OCI-LY7 (cell line): ENCODE data around the gene ZBTB6.

Experiments used
- EZH2phosphoT487 ChIP-seq: fragments of 200-600 bp; sonication (generic); IDR thresholded peaks from 2 replicates; pipeline ENCODE4 v1.6.1; 2018; ENCODE audit warnings: low read depth, borderline replicate concordance, mild to moderate bottlenecking, mixed run types, antibody characterized with exemption, low read length, moderate library complexity, mixed read lengths
- TF ChIP-seq, protein P1 (sequence below): fragments of 200-600 bp; sonication (generic); conservative IDR thresholded peaks from 2 replicates; pipeline ENCODE4 v1.5.1; 2014; ENCODE audit warnings: mild to moderate bottlenecking, antibody characterized with exemption, low read length, moderate library complexity, mixed read lengths

DNA sequence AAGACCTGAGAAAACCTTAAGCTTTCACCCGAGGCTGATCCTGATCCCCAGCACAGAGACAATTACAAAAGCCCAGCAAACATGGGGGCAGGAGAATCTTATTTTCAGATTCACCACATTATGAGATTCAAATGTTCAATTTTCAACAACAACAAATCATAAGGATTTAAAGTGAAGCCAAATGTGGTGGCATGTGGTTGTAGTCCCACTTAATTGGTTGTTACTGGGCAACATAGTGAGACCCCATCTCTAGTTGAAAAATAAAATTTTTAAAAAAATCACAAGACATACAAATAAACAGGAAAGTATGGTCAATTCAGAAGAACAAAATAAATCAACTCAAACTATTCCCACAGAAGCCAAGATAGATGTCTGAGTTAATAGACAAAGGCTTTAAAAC lies 23.8 kb upstream of the ZBTB6 start:
- TF ChIP-seq EZH2phosphoT487: no peak
- TF ChIP-seq, protein P1, sequence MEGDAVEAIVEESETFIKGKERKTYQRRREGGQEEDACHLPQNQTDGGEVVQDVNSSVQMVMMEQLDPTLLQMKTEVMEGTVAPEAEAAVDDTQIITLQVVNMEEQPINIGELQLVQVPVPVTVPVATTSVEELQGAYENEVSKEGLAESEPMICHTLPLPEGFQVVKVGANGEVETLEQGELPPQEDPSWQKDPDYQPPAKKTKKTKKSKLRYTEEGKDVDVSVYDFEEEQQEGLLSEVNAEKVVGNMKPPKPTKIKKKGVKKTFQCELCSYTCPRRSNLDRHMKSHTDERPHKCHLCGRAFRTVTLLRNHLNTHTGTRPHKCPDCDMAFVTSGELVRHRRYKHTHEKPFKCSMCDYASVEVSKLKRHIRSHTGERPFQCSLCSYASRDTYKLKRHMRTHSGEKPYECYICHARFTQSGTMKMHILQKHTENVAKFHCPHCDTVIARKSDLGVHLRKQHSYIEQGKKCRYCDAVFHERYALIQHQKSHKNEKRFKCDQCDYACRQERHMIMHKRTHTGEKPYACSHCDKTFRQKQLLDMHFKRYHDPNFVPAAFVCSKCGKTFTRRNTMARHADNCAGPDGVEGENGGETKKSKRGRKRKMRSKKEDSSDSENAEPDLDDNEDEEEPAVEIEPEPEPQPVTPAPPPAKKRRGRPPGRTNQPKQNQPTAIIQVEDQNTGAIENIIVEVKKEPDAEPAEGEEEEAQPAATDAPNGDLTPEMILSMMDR: no peak
